ENCODE data around the gene OPRL1. TPM values are rescaled to one million over a fixed set of nuclear protein-coding genes. Genes with fewer than 3 reads are reported as not detected.

The OPRL1 gene
- 0.06 and 0.36 TPM in 2 replicates for total RNA-seq

GRCh38 chr20:64080013-64080812 is at the start of gene OPRL1:
OPRL1 (plus strand) TSS chr20:64080082; CDS start chr20:64092721, 12,639 bp downstream.
- peak within 1 kb of the TSS; percentile 67 for H3K4me3 ChIP-seq (ENCODE audit: low read depth, low read length)
- TF ChIP-seq CTCF (conservative IDR thresholded peaks at IDR 0.05; ENCODE audit: low read depth, low read length) = no peak
- no peak for DNase-seq (ENCODE audit: low read depth)

- no peak overlapping the region for H3K4me3 ChIP-seq (ENCODE audit: low read depth, low read length)
- no peak for DNase-seq (ENCODE audit: low read depth)
- TF ChIP-seq CTCF (conservative IDR thresholded peaks at IDR 0.05; ENCODE audit: low read depth, low read length) = no peak
Measured at GRCh38 chr20:64030371-64031134, 49.3 kb upstream of the OPRL1 start.

GRCh38 chr20:64031822-64032314 is 48.0 kb upstream of the OPRL1 start:
- no peak overlapping the region for H3K4me3 ChIP-seq (ENCODE audit: low read depth, low read length)
- no peak for DNase-seq (ENCODE audit: low read depth)
- TF ChIP-seq CTCF (conservative IDR thresholded peaks at IDR 0.05; ENCODE audit: low read depth, low read length) = no peak

GRCh38 chr20:64032706-64033624 is 46.9 kb upstream of the OPRL1 start:
- DNase-seq (ENCODE audit: low read depth) = no peak
- TF ChIP-seq CTCF (conservative IDR thresholded peaks at IDR 0.05; ENCODE audit: low read depth, low read length) = no peak
- no peak overlapping the region for H3K4me3 ChIP-seq (ENCODE audit: low read depth, low read length)

GRCh38 chr20:64033981-64034493 is 45.8 kb upstream of the OPRL1 start:
- no peak overlapping the region for H3K4me3 ChIP-seq (ENCODE audit: low read depth, low read length)
- no peak for TF ChIP-seq CTCF (conservative IDR thresholded peaks at IDR 0.05; ENCODE audit: low read depth, low read length)
- no peak for DNase-seq (ENCODE audit: low read depth)

Measured in epithelial cell of proximal tubule (primary cell).